Endometrial microvascular endothelial cells (primary cell): ENCODE data around the gene MNAT1. TPM values are rescaled to one million over a fixed set of nuclear protein-coding genes. Genes with fewer than 3 reads are reported as not detected.
"Not testable (repeated sequence)": the region's sequence is repeated elsewhere in the genome, so short reads cannot be mapped to it uniquely, and the experiment has no call there.

Source experiments
- in situ Hi-C: cut with HindIII; loops from 2 replicates; pipeline ENCODE4 v1.10.0; 2017; ENCODE audit warnings: low sequenced_read_pairs, low pct_unique_long_range_greater_than_20kb; ENCODE audit errors: inconsistent ontology term
- total RNA-seq: library from RNA; depleted of rRNA; stranded (reverse); fragments of >200 nt; gene quantifications from one replicate; pipeline ENCODE4 v1.2.3, GENCODE V29; 2015; ENCODE audit errors: inconsistent ontology term

MNAT1 gene
- total RNA-seq, 1 donor from 2014 or later, result 29.2 TPM

DNA sequence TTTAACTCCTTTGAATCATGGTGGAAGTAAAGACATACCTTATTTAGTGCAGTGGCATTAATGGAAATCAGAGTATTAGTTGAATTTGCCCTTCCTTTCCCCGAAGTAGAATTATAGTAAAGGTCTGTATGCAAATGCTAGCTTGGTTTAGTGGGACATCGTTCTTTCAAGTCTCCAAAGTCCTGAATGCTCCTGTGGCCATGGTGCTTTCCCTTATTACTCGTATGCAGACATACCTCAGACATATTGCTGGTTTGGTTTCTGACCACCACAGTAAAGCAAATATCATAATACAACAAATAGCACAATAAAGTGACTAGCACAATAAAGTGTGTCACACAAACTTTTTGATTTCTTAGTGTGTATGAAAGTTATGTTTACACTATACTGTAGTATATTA is 52.3 kb downstream of the MNAT1 start:
- in situ Hi-C loops, result no loop called here

DNA sequence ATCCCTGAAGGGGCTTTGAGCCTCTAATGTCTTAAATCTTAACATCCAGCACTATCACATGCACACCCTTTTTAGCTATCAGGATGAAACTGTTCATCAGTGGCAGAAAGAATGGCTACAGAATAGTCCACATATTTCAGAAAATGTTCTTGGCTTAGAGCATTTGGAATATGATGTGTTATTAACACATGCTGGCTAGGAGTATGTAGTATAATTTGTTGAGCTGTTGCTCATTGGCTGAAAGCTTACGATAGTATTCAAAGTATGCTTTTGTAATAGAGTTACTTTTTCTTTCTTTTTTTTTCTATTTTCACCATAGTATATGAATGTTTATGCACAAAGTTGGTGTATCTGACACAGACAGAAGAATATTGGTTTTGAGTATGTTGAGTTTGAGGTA is 55.1 kb downstream of the MNAT1 start:
- in situ Hi-C loops, result no loop called here

DNA sequence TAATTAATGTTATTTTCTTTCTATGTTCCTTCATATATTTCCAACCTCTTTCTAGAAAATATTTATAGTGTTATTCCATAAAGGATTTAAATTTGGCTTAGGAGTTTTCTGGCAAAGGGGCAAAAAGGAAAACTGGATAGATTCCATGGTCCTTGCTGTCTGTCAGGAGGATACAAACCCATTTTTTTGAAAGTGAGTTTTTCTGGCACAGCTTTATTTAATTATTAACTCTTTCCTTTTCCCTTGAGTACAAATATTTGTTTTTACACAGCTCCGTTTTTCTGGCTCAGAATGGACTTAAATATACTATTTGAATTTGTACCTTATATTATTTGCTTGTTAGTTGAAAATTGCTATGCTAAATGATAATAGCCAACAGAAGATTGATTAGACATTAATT is 56.3 kb downstream of the MNAT1 start:
- in situ Hi-C loops, result no loop called here

DNA sequence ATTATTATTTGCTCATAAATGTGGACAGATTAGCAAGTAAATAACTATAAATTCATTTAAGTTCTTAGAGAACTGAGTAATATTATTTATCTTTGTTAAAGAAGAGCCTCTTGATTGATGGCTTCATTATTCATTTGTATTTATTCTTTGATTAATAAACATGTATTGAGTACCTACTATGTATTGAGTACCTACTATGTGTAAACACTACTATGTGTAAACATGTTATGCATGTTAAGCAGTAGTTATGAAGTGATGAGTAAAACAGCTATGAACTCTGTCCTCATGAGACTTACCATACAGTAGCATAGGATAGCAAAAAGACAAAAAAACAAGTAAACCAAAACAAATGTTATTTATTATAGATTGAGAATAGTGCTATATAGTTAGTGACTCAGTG is 61.9 kb downstream of the MNAT1 start:
- in situ Hi-C loops, result no loop called here

DNA sequence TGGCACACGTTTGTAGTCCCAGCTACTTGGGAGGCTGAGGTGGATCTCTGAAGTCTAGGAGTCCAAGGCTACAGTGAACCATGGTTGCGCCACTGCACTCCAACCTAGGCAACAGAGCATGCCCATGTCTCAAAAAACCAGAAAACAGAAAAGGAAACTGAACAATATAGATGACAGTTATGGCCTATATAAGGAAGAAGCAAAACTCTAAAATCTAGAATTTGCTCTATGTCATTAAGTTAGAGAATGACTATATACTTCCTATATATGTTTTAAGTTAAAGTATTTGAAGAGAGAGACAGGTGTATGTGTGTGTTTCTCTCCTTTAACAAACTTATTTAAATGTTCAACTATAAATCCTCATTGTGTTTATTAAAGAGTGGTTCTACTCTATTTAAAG is 65.8 kb downstream of the MNAT1 start:
- in situ Hi-C loops, result no loop called here

DNA sequence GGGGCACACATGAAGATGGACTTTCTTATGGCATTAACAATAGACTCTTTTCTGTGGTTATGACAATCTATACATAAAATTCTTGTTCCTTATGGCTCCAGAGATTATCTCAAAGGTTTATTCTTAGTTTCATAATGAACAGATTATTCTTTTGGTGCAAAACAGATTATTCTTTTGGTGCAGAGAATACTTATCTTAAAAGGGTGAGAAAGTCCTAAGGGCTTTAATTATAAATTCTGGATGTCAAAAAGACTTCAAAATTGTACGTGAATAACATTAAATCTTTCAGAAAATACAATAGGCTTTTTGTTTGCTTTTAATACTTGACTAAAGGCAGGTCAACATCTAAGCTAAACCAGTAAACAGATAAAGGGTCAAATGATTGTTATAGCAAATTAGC is 69.3 kb downstream of the MNAT1 start:
- in situ Hi-C loops, result no loop called here

DNA sequence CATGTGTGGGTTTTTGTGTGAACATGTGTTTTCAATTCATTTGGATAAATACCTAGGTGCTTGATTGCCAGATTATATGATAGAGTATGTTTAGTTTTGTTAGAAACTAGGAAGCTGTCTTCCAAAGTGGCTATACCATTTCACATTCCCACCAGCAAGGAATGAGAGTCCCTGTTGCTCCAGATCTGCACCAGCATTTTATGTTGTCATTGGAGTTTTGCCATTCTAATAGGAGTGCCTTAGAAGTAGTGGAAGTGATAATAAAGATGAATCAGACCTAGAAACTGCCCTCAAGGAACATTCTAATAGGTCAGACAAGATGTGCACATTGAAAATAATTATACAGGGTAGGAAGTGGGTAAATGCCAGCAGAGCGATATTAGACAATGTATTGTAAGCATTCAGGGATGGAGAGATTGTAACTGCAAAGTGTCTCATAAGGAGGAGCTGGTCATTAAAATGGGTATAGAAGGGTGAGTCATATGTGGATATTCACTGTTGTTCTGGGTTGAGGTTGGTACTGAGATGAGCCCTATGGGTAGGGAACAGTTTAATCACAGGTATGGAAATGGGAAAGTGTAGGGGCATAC is 71.4 kb downstream of the MNAT1 start:
- in situ Hi-C loops, result no loop called here

DNA sequence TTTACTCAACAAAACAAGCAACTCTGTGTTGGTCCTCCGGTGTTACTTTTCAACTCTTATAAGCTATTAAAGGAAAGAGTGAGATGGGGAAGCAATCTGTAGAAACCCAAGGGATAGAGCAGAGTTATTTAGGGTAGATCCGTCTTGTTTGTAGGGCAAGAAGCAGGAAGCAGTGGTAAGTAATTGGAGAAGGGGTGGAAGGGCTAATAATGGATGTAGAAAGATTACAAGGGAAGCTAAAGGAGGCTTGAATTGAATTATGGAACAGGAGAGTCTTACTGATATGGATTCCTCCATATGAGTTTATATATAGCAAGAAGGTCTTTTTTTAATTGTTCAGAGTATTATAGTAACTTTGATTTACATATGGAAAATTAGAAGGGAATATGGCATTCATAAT is 72.7 kb downstream of the MNAT1 start:
- in situ Hi-C loops, result no loop called here

DNA sequence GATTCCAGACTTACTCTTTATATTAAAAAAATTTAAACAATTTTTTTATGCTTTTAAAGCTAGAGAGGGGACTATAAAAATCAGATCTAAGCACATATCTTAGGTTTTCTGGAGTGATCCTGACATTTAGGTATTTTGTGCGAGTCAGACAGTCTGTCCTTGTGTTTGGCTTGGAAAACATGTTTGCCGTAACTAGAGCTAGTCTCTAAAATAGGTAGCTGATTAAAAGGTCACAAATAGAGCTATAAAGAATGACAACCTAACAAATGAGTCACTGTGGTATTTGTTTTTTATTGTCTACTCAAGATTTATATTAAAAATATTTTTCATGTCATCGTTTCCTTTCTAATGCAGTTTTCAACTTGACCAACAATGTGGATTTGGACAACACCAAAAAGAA is 73.4 kb downstream of the MNAT1 start:
- in situ Hi-C loops, result no loop called here

DNA sequence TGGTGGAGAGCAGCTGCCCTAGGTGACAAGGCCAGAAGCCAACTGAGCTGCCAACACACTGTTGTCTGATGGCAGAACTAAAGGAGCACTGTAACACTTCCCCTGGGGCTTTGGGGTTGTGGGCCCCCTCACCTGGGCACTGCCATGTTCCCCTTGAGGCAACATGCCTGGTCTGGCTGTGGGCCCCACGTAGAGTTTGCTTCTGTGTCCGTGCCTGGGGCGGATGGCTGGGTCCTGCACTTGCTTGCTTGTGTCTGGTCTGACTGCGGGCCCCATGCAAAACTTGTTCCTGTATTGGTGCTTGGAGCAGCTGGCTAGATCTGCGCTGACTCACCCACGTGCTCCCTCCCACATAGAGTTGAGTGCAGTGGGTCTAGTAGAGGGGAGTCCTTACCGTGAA is 78.4 kb downstream of the MNAT1 start:
- in situ Hi-C loops, result no loop called here

DNA sequence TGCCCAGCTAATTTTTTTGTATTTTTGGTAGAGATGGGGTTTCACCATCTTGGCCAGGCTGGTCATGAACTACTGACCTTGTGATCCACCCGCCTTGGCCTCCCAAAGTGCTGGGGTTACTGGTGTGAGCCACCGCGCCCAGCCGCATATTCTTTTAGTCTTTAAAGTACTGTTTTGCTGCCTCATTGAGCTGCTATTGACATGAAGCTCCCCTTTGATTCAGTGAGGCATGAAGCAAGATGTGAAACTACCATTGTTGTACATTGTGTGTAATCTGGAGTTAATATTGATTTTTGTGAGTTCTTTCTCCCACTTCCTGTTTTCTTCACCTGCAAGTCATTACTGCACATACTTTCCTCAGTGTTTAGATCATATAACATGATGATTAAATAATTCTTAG is 80.8 kb downstream of the MNAT1 start:
- in situ Hi-C loops, result no loop called here

DNA sequence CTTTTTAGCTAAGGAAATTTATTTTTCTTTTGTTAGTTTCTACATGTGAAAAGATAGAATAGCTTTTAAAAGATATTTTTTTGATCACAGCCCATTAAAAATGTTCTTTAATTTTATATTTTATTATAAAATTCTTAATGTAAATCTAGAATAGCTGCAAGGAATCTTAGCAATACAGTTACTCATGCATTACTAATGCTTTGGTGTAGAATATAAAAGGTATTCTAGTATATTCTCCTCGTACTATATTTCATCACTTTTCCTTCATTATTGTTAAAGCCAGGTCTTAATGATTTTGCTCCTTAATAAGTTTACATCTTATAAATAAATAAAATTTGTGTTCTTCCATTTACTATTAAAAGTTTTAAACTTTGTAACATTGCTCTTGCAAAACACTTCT is 82.6 kb downstream of the MNAT1 start:
- in situ Hi-C loops, result no loop called here

DNA sequence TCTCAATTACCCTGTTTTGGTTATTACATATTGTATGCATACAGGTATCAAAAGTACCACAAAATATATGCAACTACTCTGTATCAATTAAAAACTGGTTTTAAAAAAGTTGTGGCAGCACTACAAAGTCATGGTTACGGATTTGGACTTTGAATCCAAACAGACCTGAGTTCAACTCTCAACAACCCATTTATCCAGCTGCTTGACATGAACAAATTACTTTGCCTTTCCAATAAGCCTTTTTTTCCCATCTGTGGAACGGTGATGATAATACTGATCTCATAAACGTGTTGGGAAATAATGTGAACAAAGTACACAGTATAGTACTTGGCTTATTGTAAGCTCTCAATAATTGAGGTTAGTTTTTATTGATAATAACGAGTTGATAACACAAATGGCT is 85.0 kb downstream of the MNAT1 start:
- in situ Hi-C loops, result no loop called here

DNA sequence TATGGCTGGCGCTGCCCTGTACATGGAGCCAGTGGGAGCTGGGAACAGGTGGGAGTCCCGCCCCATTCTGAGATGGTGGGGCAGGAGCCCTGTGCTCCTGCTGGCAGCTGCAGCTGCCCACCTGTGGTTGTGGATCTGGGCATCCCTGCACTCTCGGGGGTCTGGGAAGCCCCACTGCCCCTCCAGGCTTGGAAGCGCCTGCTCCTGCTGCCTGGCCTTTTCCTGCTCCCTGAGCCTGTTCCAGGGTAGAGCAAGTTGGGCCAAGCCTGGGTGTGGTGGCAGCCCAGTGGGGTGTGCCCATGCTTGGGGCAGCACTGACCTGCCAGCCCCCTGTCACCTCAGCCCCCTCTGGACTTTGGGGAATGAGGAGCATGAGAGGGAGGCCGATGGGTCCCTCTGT is 104.0 kb downstream of the MNAT1 start:
- in situ Hi-C loops, result no loop called here

DNA sequence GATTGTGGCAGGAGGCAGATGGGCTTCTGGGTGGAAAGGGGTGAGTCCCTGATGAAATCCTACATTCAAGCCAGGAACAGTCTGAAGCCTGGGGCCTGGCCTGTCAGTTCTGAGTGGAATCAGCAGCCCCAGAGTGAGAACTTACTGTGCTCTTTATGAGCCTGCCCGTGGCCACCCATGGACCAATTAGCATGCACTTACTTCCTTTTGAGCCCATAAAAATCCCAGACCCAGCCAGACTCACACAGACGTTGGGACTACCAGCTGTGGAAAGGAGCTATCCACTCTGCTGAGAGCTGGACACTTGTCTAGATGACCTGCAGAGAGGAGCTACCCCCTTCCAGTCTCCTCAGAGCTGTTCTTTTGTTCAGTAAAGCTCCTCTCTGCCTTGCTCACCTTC is 104.5 kb downstream of the MNAT1 start:
- in situ Hi-C loops, result no loop called here

DNA sequence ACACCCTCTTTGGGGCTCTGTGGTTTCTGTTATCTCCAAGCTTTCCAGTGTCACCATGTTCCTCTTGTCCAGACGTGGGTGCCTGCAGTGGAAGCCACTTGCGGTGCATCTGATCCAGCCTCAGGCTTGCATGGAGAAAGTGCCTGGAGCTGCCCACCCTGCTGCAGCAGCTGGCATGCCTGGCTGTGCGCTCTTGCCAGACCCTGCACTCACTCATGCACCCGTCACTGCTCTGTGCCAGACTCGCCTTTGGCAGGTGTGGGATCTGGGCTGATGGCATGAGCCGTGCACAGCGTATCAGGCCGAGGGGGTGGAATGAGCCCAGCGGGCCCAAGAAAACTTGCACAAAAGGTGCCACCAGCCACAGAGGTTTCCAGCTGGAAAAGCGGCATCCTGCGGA is 105.1 kb downstream of the MNAT1 start:
- in situ Hi-C loops, result no loop called here

DNA sequence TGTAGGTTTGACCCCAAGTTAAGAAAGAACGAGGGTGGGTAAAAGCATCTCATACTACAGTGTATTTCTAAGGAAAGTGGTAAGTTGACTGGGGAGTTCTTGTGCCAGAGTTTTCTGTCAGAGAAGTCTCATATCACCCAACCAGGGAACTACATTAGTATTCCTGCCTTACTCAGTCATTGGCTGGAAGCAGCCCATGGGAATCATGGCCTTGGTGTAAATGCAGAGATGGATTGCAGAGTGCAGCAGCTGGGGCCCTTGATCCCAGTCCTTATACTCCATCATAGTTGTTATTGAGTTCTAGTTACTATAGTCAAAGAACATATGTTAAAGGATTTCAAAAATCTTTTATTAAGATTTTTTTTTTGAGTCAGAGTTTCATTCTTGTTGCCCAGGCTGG is 105.8 kb downstream of the MNAT1 start:
- in situ Hi-C loops, result no loop called here

DNA sequence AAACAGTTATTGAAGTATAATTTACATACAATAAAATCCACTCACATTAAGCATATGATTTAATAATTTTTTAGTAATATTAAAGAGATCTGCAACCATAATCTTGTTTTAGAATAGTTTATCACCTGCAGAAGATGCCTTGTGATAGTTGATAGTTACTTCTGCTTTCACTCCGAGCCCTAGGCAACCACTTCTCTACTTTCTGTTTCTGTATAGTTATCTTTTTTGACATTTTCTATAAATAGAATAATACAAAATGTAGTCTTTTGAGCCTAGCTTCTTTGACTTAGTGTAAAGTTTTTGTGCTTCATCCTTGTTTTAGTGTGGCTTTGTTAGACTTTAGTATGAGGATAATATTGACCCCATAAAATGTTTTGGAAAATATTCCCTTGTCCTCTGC is 111.0 kb downstream of the MNAT1 start:
- in situ Hi-C loops, result no loop called here

DNA sequence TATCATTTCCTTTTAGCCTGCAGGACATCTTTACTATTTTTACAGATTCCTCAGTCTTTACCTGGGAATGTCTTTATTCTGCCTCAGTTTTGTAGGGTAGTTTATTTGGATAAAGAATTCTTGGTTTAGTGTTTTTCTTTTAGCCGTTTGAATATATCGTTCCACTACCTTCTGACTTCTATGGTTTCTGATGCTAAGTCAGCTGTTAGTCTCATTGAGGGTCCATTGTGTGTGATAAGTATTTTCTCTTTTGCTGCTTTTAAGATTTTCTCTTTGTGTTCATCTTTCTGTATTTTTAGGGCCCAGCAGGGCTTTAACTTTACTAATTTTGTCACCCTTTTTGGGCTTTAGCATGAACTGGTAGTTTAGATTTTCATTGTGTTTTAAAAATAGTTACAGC is 113.5 kb downstream of the MNAT1 start:
- in situ Hi-C loops, result no loop called here

DNA sequence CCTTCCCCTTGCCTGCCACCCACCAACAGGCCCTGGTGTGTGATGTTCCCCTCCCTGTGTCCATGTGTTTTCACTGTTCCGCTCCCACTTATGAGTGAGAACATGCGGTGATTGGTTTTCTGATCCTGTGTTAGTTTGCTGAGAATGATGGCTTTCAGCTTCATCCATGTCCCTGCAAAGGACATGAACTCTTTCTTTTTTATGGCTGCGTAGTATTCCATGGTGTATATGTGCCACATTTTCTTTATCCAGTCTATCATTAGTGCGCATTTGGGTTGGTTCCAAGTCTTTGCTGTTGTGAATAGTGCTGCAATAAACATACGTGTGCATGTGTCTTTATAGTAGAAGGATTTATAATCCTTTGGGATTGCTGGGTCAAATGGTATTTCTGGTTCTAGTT is 117.1 kb downstream of the MNAT1 start:
- in situ Hi-C loops, result not testable (repeated sequence)

DNA sequence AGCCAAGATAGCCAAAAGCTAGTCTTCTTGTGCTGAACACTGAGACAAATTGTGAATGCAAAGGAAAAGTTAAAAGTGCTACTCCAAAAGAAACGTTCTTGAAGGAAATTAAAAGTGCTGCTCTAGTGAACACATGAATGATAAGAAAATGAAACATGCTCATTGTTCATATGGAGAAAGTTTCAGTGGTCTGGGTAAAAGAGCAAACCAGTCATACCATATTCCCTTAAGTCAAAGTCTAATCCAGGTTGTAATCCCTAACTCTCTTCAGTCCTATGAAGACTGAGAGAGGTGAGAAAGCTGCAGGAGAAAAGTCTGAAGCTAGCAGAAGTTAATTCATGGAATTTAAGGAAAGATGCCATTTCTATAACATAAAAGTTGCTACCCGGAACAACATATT is 121.5 kb downstream of the MNAT1 start:
- in situ Hi-C loops, result no loop called here

DNA sequence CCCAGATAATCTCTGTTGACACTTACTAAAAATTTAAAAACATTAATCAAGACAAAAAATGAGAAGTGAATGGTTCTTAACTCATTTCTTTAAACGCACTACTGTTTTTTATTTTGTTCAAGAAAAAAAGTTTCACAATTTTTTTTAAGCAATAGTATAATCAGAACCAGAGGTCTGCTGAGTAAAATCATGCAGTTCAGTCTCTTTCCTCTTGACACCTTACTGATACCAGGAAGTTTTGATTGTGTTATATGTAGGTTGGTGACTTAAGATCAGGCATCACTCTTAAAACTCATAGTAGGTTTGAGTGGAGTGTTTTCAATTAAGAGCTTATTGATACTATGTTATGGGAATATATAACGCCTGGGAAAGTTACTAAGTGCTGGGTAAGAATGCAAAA is 125.0 kb downstream of the MNAT1 start:
- in situ Hi-C loops, result no loop called here
